Thyroid gland (tissue), 4 donors: ENCODE results near the gene PSMD6.

Source experiments
- CTCF ChIP-seq, 6 experiments: fragments of 200-600 bp in 3 of 6; fragments of 450-650 bp in 3 of 6; sonication (generic) in 3 of 6; IDR thresholded peaks; one replicate each; pipeline ENCODE4 v1.5.1; 2016 to 2019; ENCODE audit warnings: antibody characterized with exemption in 6 of 6, mild to moderate bottlenecking in 2 of 6, inconsistent platforms in 1 of 6, moderate library complexity in 1 of 6
- POLR2A ChIP-seq, 2 donors: fragments of 450-650 bp; IDR thresholded peaks; one replicate each; pipeline ENCODE4 v1.6.1; 2017; ENCODE audit warnings: antibody characterized with exemption in 2 of 2, mild to moderate bottlenecking in 2 of 2, moderate library complexity in 1 of 2

- TF ChIP-seq CTCF (IDR thresholded peaks at IDR 0.05) (no peak), POLR2A (IDR thresholded peaks at IDR 0.05) (no peak)
These were observed 31.2 kb upstream of the PSMD6 start for GRCh38 chr3:64054488-64054887.
